HG03378 (cell line): ENCODE results near the gene NFATC1.

Experiments
- ATAC-seq: cut with Tn5 transposase; IDR thresholded peaks from one replicate; pipeline ENCODE4 v1.9.1; 2021; ENCODE audit warnings: mild to moderate bottlenecking, moderate library complexity; ENCODE audit not compliant: unreplicated experiment

NFATC1 gene

DNA sequence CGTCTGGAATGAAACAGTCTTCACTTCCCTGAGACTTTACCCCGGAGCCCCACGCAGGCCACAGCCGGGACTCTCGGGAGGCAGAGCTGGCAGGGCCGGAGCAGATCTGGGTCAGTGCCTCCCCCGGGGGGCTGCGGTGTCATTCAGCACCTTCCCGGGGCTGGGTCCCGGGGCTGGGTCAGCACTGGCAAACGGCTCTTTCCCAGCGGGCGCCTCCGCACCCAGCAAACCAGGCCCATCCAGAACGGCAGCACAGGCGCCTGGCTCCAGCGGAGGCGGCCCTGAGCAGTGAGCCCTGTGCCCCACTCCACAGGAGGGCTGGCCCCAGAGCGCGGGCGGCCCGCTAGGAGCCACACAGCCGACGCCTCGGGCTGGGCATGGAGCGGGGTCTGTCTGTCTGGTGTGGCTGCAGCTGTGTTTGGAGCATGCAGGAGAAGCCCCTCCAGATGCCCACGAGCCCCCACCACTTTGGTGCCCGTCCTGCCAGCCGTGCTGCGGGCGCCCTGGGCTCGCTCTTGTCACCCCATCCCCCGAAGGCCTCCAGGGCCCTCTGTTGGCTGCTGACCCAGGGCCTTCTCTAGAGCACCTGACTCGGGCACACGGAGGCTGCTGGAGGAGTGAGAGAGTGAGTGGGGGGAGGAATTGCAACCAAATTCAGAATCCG lies 151.8 kb downstream of the NFATC1 start:
- no peak for ATAC-seq

DNA sequence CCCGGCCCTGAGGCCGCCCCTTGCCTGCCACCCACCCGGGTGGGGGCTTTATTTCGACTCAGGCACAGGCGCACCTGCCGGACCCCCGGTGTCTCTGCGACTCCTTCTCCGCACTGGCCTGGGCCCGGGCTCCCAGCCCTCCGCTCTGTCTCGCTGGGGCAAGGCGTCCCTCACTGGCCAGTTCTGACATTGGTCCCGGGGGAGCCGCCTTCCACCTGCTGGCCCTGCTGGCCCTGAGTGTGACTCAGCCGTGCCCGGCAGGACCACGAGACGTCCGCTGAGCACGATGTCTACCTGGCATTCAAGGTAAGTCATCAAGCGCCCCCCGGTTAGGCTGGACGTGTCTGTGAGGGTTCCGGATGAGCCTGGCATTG lies 152.3 kb downstream of the NFATC1 start:
- ATAC-seq, result no peak

DNA sequence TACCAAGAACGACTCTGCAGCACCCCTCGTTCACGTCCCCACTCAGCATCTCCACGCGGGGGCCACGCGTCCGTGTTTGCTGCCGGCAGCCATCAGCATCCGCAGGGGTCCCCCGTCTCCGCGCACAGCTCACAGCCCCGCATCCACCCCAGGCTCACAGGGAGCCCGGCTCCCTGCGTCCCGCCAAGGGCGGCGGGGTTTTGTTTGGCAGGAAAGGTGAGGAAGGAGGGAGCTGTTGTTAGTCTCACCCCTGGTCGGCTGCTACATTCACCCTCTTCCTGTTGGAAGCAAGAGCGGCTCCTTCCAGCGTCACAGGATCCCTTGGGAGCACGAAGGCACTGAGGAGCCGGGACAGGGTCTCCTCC lies 152.9 kb downstream of the NFATC1 start:
- no peak for ATAC-seq

DNA sequence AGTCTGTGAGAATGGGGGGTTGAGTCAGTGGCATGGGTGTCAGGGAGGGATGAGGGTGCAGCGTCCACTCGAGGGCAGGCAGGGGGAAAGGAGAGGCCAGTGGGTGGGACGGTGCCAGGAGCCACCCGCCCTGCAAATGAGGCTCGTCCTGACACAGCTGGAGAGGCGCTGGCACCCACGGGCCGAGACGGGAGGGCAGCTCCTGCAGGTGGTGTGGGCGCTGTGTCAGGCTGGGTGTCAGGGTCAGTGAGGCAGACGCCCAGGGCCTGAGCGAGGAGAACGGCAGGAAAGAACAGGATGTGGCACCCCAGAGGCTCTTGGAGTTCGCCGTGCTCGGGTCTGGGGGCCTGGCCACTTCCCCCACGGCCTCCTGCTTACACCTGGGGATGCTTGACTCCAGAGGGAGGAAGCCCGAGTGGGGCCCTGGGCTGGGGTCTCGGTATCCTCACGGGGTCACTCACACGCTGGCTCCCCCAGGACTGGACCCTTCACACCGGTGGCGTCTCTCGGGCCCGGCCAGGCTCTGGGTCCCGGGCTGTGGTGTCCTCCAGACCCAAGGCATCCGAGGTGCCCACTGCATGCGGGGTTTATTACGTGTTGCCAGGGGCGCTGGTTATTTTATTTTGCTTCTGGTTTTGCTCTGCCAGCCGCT lies 153.4 kb downstream of the NFATC1 start:
- no peak for ATAC-seq

DNA sequence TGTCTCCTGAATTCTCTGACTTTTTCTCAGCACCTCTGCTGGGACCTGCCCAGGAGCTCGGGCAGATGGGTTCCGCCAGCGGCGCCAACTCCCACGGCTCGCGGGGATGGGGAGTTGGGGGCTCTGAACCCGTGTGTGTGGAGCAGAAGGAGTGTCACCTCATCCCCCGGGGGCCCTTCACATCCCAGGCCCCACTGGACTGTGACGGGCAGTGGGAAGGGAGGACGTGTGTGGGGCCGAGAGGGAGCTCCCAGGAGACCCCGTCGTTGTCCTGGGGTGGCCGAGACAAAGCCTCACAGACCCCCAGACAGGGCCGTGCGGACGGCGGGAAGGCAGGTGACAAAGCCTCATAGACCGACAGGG lies 153.9 kb downstream of the NFATC1 start:
- ATAC-seq, result no peak

DNA sequence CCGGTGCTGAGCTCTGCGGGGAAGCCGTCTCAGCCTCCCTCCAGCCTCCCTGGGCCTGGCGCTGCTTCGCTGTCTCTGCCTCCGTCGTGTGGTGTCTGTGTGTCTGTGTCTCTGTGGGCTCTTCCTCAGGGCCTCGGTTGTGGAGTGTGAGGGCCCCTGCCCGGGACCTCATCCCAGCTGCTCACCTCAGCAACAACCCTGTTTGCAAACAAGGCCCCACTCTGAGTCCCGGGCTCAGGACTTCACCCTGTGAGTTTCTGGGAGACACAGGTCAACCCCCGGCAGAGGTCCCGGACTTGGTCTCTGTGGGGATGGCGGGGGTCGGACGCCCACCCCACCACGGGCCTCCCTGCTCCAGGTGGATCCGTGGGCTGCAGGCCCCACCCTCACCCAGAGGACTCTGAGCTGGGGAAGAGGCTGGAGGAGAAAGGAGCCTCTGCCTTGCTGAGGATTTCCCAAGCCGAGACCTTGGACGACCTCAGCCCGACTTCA lies 156.5 kb downstream of the NFATC1 start:
- no peak for ATAC-seq

DNA sequence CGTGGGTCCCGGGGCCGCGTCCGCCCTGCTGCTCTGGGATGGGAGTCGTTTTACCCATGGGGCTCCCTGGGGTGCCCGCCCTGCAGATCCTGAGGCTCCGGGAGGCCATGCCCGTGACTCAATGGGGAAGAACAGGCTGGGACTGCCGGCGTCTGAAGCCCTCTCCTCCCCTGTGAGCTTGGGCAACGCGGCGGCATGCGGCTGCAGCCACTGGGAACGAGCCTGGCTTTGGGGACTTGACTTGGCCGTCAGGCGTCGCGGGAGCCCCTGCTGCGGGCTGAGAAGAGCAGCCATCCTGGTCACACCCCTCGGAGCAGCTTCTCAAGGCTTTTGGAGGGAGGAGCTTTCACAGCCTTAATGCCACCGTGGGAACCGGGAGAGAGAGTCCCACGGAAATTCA lies 157.0 kb downstream of the NFATC1 start:
- ATAC-seq, result no peak

DNA sequence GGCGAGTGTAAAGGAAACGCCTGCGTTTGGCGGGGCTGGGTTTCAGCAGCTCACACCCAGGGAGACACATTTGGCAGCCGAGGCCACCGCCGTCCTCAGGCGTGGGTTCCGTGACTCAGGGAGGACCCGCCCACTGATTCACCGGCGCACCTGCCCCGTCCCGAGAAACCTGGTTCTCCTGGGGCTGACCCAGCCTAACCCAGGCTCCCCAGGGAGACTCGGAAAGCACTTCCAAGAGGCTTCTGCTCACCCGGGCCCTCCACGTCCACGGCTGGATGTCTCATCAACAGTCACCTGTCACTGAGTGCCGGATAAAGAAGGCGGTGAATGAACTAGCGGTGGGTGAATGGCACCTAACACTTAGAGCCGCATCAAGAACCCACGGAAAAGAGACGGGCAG lies 157.4 kb downstream of the NFATC1 start:
- no peak for ATAC-seq

DNA sequence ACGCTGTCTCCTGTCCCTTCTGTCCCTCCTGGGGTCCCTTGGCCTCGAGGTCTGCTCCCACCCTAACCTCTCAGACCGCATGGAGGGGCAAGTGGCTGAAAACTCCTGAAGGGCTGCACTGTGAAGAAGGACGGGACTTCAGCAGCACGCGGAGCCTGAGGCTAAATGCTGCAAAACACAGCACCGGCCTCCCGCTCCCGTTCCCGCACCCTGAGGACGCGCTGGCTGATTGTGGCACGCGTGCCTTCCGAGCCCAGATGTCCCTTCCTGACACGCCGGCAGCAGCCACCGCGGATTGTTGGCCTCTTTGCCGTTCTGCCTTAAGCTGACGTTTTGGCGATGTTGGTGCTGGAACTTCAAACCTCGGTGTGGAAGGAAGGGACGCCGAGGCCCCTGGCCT lies 158.0 kb downstream of the NFATC1 start:
- no peak for ATAC-seq

DNA sequence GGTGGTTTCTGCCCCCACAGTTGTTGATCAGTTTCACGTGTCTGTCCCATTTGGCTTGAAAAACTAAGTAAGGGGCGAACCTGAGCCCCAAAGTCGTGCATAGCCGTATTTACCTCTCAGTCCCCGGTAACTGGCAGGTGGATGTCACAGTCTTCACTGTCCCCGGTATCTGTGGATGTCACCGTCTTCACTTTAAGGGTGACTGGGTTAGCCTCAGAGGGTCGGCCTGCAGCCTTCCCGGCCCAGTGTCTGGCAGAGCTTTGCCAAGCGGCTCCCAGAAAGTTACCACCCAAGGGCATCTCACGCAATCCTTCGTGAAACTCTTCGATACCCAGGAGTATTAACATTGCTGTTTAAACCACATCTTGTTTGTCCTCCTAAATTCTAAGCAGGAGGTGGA lies 158.6 kb downstream of the NFATC1 start:
- no peak for ATAC-seq

DNA sequence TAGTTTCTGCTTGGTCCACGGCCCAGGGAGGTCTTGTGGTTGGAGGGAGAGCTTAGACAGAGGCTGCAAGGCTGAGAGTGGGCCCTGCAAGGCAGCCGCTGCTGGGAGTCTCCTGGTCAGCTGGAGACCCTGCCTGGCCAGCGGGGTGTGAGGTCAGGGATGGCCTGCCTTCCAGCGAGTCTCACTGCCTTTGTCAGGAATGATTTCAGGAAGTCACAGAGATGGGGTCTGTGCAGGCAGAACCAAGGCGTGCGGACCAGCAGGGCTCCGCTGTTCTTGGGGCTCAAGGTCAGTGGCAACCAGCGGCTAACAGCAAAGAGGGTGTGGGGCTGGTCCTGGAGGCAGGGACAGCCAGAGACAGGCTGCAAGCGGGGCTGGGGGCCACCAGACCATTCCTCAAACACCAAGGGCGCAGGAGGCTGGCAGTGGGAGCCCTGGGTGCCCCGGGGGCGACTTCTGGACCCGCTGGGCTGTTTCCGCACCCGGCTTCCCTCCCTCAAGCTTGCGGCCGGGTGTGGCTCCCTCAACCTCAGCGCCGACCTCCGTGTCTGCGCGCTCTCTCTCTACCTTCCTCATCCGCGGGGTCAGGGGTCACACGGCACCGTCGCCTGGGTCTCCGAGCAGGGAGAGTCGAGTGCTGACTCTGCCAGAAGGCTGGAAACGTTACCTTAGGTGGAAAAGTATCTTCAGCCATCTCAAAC lies 159.4 kb downstream of the NFATC1 start:
- no peak for ATAC-seq

DNA sequence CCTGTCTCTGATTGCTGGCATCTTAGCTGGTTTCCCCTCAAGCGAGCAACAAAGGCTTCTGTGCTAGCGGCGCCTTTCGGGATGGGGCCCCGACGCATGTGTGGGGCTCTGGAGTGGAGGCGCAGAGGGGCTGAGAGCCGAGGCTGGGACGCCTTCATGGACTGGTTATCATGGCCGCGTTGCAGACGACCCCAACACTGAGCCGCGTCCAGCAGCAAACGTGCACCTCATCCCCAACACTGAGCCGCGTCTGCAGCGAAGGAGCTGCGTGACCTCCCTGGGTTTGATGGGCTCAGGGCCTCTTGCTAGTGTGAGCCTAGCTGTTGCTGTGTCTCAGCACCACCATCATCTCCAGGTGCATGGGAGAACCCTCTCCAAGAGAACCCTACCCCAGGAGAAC lies 160.2 kb downstream of the NFATC1 start:
- no peak for ATAC-seq

DNA sequence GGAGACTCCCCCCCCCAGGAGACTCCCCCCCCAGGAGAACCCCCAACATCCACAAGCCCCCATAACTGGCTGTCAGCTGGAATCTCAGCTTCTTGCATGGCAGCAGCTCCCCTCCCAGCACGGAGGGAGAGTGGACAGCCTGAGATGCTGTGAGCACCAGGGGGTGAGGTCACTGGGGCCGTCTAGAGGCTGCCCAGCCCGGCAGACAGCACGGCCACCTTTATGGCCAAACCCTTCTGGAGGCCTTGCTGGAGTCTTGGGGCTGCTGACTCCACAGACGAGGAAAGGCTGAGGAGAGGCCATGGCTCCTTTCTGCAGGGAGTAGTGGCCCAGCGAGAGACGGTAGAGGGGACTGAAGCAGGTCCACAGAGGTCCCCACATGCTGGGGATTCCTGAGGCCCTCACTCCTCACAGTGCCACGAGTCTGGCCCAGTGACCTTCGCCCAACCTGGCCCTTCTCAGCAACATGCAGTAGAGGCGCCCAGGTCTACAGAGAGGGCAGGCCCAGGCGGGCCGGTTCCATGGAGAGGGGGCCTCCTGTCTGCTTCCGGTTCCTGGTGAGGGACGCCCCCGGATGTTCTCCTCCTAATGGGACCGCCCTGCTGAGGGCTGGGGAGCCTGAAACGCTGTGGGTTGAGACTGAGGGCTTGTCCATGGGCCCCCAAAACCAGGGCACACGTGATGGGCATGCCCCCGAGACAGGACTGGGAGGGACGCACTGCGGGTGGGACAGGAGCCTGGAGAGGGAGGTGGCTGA lies 161.3 kb downstream of the NFATC1 start:
- ATAC-seq, result no peak

DNA sequence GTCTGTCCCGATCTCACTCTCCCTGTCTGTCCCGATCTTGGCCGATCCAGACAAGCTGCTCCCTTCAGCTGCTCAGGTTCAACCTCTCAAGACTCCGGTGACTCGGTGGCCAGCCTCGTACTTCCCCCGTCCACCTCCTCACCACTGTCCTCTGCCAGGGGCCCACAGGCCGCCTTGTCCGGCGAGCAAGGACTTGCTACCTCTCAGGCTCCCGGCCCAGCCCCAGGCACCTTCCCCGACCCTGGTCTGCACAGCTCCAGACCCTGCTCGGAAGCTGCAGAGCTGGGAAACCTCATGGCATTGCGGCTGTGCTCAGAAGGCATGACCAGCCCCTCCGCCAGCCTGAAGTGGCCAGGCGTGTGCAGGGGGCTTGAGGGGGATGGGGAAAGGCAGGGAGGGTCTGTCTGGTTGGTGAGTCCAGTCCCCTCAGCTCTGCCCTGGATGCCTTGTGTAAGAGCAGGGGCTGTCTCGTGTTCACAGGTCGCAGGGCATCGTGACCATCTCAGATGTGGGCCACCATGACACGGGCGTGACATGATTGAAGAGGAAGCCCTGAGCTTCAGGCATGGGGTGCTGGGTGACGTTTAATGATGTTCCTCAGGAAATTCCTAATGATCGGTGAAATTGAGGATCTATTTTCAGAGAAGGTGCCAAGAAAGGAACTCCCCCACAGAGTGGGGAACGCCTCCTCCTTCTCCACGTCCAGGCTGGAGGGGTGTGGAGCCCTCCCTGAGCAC lies 162.6 kb downstream of the NFATC1 start:
- no peak for ATAC-seq

DNA sequence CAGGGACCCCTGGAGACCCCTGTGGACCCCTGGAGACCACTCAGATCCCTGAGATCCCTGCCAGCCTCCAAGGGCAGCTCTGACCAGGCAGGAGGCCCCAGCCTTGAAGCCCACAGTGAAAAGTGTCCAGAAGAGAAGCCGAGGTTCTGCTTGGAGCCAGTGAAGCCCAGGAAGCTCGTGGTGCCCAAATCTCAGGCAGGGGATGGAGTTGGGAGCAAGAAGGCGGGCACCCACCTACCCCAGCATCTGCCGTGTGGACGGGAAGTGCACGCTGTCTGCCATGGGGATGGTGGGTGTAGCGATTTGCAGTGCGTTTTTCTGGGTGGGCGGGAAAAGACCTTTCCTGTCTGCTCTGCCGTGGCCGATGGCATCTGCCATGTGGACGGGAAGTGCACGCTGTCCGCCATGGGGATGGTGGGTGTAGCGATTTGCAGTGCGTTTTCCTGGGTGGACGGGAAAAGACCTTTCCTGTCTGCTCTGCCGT lies 163.2 kb downstream of the NFATC1 start:
- ATAC-seq, result no peak

DNA sequence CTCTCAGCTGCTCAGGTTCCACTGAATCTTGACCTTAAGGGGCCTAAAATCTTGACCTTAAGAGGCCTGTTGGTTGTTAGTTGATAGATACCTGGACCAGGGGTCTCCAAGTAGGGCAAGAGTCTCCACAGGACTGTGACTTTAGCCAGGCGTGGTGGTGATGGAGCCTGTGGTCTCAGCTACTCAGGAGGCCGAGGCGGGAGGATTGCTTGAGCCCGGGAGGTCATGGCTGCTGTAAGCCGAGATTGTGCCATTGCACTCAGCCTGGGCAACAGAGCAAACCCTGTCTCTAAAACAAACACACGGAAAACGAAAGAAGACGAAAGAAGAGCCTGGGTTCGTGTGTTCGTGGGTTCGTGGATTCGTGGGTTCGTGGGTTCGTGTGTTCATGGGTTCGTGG lies 163.7 kb downstream of the NFATC1 start:
- no peak for ATAC-seq

DNA sequence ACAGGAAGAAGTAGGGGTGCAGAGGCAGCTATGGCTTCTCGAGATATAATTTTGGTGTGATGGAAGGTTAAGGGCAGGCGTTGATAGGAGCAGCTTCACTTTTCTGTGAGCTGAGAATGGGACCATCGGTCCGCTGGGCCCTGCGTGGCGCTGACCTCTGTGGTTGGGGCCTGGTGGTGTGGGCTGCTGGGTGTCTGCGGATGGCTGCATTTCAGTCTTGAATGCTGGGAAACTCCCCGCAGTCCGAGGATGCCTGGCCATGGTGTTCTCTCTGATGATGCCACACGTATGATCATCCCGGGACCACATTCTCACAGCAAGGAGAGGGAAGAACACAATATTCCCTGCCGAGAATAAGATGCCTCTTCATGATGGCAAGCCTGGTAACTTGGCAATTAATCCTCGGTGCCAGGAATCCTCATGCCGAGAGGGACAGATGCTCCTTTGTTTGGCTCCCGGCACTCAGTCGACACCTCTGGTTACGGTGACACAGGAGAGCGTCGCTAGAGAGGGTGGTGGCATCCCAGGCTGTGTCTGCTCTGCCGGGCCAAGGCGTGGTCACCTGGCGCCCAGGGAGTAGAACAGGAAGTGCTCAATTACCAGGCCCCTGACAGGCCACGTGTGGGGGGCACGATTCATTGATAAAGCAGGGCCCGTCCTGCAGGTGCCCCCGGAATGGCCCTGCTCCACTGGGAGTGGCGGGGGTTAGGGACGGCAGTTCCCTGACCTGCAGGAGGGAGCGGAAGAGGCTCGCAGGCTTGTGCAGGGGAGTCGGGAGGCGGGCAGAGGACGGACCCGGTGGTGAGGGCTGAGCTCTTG lies 164.5 kb downstream of the NFATC1 start:
- ATAC-seq, result no peak

DNA sequence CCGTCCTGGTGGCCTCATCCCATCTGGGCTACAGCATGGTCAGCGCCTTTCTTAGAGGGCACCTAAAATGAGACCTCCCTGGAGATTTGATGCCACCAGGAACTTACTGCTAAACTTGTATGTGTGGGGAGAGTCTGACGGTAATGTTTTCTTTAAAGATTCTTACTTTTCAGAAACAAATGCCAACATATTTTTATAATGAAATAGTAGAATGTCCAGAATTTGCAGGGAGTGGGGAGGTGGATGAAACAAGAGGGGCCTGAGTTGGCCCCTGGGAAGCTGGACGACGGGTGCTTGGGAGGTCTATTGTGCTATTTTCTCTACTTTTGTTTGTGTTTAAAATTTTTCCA lies 165.1 kb downstream of the NFATC1 start:
- no peak for ATAC-seq

DNA sequence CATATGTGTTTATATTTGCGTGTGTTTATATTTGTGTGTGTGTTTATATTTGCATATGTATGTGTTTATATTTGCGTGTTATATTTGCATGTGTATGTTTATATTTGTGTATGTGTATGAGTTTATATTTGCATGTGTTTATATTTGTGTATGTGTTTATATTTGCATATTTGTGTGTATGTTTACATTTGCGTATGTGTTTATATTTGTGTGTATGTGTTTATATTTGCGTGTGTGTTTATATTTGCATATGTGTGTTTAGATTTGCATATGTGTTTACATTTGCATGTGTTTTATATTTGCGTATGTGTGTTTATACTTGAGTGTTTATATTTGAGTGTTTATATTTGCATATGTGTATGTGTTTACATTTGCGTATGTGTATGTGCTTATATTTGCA lies 168.2 kb downstream of the NFATC1 start:
- no peak for ATAC-seq

DNA sequence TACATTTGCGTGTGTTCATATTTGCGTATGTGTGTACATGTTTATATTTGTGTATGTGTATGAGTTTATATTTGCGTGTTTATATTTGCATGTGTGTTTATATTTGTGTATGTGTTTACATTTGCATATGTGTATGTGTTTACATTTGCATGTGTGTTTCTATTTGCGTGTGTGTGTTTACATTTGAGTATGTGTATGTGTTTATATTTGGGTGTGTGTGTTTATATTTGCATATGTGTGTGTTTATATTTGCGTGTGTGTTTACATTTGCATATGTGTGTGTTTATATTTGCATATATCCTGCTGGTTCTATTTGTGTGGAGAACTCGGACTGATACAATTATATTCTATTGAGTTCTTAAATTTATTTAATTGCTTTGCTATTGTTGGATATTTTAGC lies 168.7 kb downstream of the NFATC1 start:
- no peak for ATAC-seq
